ENCODE measurements around the gene NKAIN4.

- no peak for TF ChIP-seq YY1 (IDR thresholded peaks at IDR 0.05; ENCODE audit: insufficient read depth, insufficient read length)
- TF ChIP-seq ZNF274 (IDR thresholded peaks at IDR 0.05; ENCODE audit: low read depth, low read length), result no peak
- TF ChIP-seq SUZ12 (IDR thresholded peaks at IDR 0.05; ENCODE audit: extremely low read depth, insufficient read depth, insufficient read length), result no peak
Observed at GRCh38 chr20:63236116-63236837, 18.0 kb downstream of the NKAIN4 start.

All from NT2/D1 (cell line).